ENCODE measurements around the gene GRIN3B. TPM values are rescaled to one million over a fixed set of nuclear protein-coding genes. Genes with fewer than 3 reads are reported as not detected.
A peak's percentile ranks its signal among the peaks of the same experiment; 100 is the strongest.

Gene GRIN3B
- total and polyA plus RNA-seq, 9 of the 15 experiments (the other 6 are each of a cell fraction or from before 2014, with no cell fraction given): 0.06 to 0.95 (median 0.19) TPM; not detected in 6

GRCh38 chr19:1027650-1028061 lies 27.4 kb downstream of the GRIN3B start (continued):
- TF ChIP-seq ZBTB9 (CRISPR knock-in tag; IDR thresholded peaks at IDR 0.05): no peak
- TF ChIP-seq MED1 (CRISPR knock-in tag; IDR thresholded peaks at IDR 0.05; ENCODE audit: borderline replicate concordance): no peak
- no peak for TF ChIP-seq LARP7 (IDR thresholded peaks at IDR 0.05)
- TF ChIP-seq SIRT6 (IDR thresholded peaks at IDR 0.05; ENCODE audit: low read depth, low read length): no peak
- no peak for TF ChIP-seq ZNF324 (CRISPR knock-in tag; IDR thresholded peaks at IDR 0.05)
- no peak for TF ChIP-seq ELK3 (CRISPR knock-in tag; IDR thresholded peaks at IDR 0.05)
- no peak for TF ChIP-seq U2AF2 (optimal IDR thresholded peaks at IDR 0.05; ENCODE audit: low read depth, low read length)
- TF ChIP-seq HNRNPL (IDR thresholded peaks at IDR 0.05; ENCODE audit: low read depth, low read length): 0 out of 2 replicates have a peak, but pooled peaks have one; percentile 25
- TF ChIP-seq PML (IDR thresholded peaks at IDR 0.05; ENCODE audit: low read length): no peak
- 0 out of 2 replicates have a peak, but pooled peaks have one; percentile 44 for TF ChIP-seq E2F4 (CRISPR knock-in tag; IDR thresholded peaks at IDR 0.05; ENCODE audit: low read depth)
- TF ChIP-seq PHF21A (IDR thresholded peaks at IDR 0.05; ENCODE audit: borderline replicate concordance, low read depth): no peak
- no peak for TF ChIP-seq ZNF280A (IDR thresholded peaks at IDR 0.05; ENCODE audit: low read depth, partially characterized antibody)
- TF ChIP-seq ZC3H8 (IDR thresholded peaks at IDR 0.05): no peak
- TF ChIP-seq TAF7 (tag; IDR thresholded peaks at IDR 0.05): no peak
- TF ChIP-seq NCOA2 (IDR thresholded peaks at IDR 0.05; ENCODE audit: partially characterized antibody in 2 of 2): no peak
- no peak for TF ChIP-seq GATAD2A (IDR thresholded peaks at IDR 0.05)
- TF ChIP-seq TCF7 (IDR thresholded peaks at IDR 0.05; ENCODE audit: borderline replicate concordance): no peak

All from K562 (cell line).